Measurements from ENCODE around the gene RAB3B. TPM values are rescaled to one million over a fixed set of nuclear protein-coding genes. Genes with fewer than 3 reads are reported as not detected.

The RAB3B gene
- total RNA-seq, 2 experiments from 2014 or later: 0.11 to 0.13 TPM

DNA sequence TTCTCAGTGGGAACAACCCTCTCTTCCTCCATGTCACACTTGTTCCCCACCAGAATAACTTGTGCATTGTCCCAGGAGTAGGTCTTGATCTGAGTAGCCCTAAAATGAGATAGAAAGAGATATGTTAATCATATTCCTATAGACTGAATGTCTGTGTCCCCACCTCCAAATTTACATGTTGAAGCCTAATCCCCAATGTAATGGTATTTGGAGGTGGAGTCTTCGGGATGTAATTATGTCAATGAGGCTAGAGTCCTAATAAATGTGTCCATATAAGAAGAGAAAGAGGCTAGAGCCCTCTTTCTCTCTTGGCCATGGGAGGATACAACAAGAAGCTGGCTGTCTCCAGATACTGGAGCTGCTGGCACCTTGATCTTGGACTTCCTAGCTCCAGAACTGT is 57.2 kb downstream of the RAB3B start:
- DNase-seq (no peak), ATAC-seq (no peak)
- no peaks in the 10 kb centered on the region for H3K4me1 Mint-ChIP-seq (ENCODE audit: low read depth)
- no peaks in the 10 kb centered on the region for H3K9me3 Mint-ChIP-seq
- TF ChIP-seq CTCF (IDR thresholded peaks at IDR 0.05): no peak
- intact Hi-C loops (cut with micrococcal nuclease): no loop called here
- POLR2A ChIA-PET: interaction anchor here (1.7 kb wide), 1 partner anchor 16 kb away, joined by 5 read pairs; no protein-coding TSS in a partner anchor
- peaks cover 3% of the 10 kb centered on the region for H3K27me3 Mint-ChIP-seq
- H3K27ac Mint-ChIP-seq: no peak overlapping the region
- CTCF ChIA-PET: interaction anchor here (1.5 to 2.7 kb wide), 2 partner anchors 10 to 36 kb away, joined by 5 to 11 read pairs; no protein-coding TSS in a partner anchor
- H3K36me3 Mint-ChIP-seq (ENCODE audit: low read depth): no peaks in the 10 kb centered on the region
- no peak overlapping the region for H3K4me3 Mint-ChIP-seq

GRCh38 chr1:51930329-51930728 is 60.2 kb downstream of the RAB3B start:
- ATAC-seq (no peak), DNase-seq (no peak)
- Mint-ChIP-seq H3K27ac (no peak overlapping the region), H3K36me3 (ENCODE audit: low read depth) (no peaks in the 10 kb centered on the region), H3K27me3 (peaks cover 3% of the 10 kb centered on the region), H3K4me3 (no peak overlapping the region), H3K4me1 (ENCODE audit: low read depth) (no peaks in the 10 kb centered on the region), H3K9me3 (no peaks in the 10 kb centered on the region)
- intact Hi-C loops (cut with micrococcal nuclease): no loop called here
- no peak for TF ChIP-seq CTCF (IDR thresholded peaks at IDR 0.05)
- POLR2A ChIA-PET: interaction anchor here (1.2 kb wide), 1 partner anchor 11 kb away, joined by 3 read pairs; no protein-coding TSS in a partner anchor
- CTCF ChIA-PET: interaction anchor here (1.0 to 1.6 kb wide), 2 partner anchors 34 to 66 kb away, joined by 4 to 7 read pairs; no protein-coding TSS in a partner anchor

GRCh38 chr1:51928896-51929295 is 61.6 kb downstream of the RAB3B start:
- H3K36me3 Mint-ChIP-seq (ENCODE audit: low read depth): no peaks in the 10 kb centered on the region
- no peak overlapping the region for H3K27ac Mint-ChIP-seq
- H3K4me3 Mint-ChIP-seq: no peak overlapping the region
- no peaks in the 10 kb centered on the region for H3K9me3 Mint-ChIP-seq
- peaks cover 3% of the 10 kb centered on the region for H3K27me3 Mint-ChIP-seq
- CTCF ChIA-PET: interaction anchor here (1.6 kb wide), 1 partner anchor 32 kb away, joined by 7 read pairs; no protein-coding TSS in a partner anchor
- no peak for DNase-seq
- no peak for TF ChIP-seq CTCF (IDR thresholded peaks at IDR 0.05)
- ATAC-seq: no peak
- intact Hi-C loops (cut with micrococcal nuclease): no loop called here
- no peaks in the 10 kb centered on the region for H3K4me1 Mint-ChIP-seq (ENCODE audit: low read depth)
- POLR2A ChIA-PET: no interaction called here

DNA sequence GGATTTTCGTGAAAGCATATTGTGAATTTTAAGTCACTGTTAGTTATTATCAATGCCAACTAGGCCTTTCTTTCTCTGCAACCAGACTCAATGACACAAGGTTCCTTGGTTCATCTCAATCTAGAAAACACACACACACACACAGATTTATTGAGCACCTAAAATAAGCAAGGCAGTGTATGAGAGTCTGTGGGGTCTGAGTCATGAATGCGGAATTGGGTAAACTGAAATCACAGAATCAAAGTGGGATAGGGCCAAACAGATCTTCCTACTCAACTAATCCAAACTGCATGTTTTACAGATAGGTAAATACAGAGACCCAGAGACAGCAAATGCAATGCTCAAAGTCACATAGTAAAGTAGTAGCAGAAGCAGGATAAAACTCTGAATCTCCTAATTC is 63.5 kb downstream of the RAB3B start:
- ATAC-seq (no peak), DNase-seq (no peak)
- Mint-ChIP-seq H3K9me3 (no peaks in the 10 kb centered on the region), H3K4me3 (no peak overlapping the region), H3K27me3 (peaks cover 3% of the 10 kb centered on the region), H3K27ac (no peak overlapping the region), H3K36me3 (ENCODE audit: low read depth) (no peaks in the 10 kb centered on the region), H3K4me1 (ENCODE audit: low read depth) (no peaks in the 10 kb centered on the region)
- no peak for TF ChIP-seq CTCF (IDR thresholded peaks at IDR 0.05)
- CTCF ChIA-PET: interaction anchor here (1.1 to 1.3 kb wide), 2 partner anchors 9 to 15 kb away, joined by 3 read pairs; no protein-coding TSS in a partner anchor
- POLR2A ChIA-PET: no interaction called here
- intact Hi-C loops (cut with micrococcal nuclease): no loop called here

DNA sequence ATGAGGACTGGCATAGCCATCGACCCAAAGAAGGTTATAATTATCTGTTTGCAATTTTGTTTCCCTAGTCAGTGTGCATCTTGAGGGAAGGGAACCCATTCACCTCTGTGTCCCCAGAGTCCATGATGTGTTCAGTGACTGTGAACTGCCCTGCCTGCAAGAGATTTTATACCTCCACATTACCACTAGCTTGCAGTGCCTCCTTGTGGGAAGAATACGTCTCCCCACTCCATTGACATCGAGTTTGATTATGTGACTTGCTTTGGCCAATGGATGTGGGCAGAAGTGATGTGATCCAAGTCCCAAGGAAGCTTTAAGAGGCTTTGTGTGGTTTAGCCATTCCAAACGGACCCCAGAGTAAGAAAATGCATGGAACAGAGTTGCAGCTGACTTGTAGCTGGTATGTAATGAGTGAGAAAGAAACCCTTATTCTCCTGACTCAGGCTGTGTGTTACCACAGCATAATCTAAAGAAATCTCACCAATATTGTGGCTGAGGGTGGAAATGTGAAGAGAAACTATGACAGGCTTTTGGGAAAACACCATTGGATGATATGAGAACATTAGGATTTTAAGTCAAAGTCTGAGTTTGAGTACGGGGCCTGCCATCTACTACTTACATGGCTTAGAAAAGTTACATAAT is 64.2 kb downstream of the RAB3B start:
- POLR2A ChIA-PET: no interaction called here
- DNase-seq: peak; percentile 18

More for the DNA sequence above, 64.2 kb downstream of the RAB3B start:
- CTCF ChIA-PET: interaction anchor here (1.3 to 1.5 kb wide), 5 partner anchors 13 to 371 kb away, joined by 3 to 5 read pairs (median 4); no protein-coding TSS in a partner anchor
- Mint-ChIP-seq H3K4me1 (ENCODE audit: low read depth) (no peaks in the 10 kb centered on the region), H3K36me3 (ENCODE audit: low read depth) (no peaks in the 10 kb centered on the region), H3K27ac (no peak overlapping the region), H3K4me3 (no peak overlapping the region), H3K27me3 (peaks cover 3% of the 10 kb centered on the region), H3K9me3 (no peaks in the 10 kb centered on the region)
- no peak for TF ChIP-seq CTCF (IDR thresholded peaks at IDR 0.05)
- intact Hi-C loops (cut with micrococcal nuclease): no loop called here
- ATAC-seq: no peak
